HEK293 (cell line): Measurements from ENCODE around the gene BICD1.

Experiments used
- CTCF ChIA-PET: fragments of 350-600 bp; formaldehyde crosslinking; extraction: SDS; loops from one replicate; lab custom pipeline; 2021; ENCODE audit warnings: antibody characterized with exemption; lab: Yijun Ruan, JAX
- POLR2A ChIA-PET: fragments of 300-600 bp; formaldehyde crosslinking; extraction: SDS; loops from one replicate; lab custom pipeline; 2020; ENCODE audit warnings: antibody characterized with exemption, inconsistent platforms; lab: Yijun Ruan, JAX
- H3K27ac ChIP-seq: fragments of 200-500 bp; sonication (Bioruptor generic); 2 replicates; pipeline ENCODE4 v1.5.1; 2014; ENCODE audit warnings: low read depth, low read length, control low read depth, inconsistent platforms; ENCODE audit errors: extremely low read depth
- H3K36me3 ChIP-seq, 2 experiments: fragments of 200-500 bp in 1 of 2; sonication (Bioruptor generic) in 1 of 2; 1 replicate in 1 of 2; 2 replicates in 1 of 2; pipeline ENCODE4 v1.5.1; 2014 to 2017; ENCODE audit warnings: inconsistent platforms in 2 of 2, low read length in 2 of 2; ENCODE audit not compliant: control insufficient read depth in 2 of 2, insufficient read depth in 1 of 2
- H3K4me1 ChIP-seq: fragments of 200-500 bp; sonication (Bioruptor generic); 2 replicates; pipeline ENCODE4 v1.5.1; 2014; ENCODE audit warnings: mild to moderate bottlenecking, low read length, inconsistent platforms; ENCODE audit not compliant: control insufficient read depth, insufficient read depth
- H3K4me3 ChIP-seq: 2 replicates; pipeline ENCODE4 v1.5.1; 2011; ENCODE audit warnings: low read depth, mild to moderate bottlenecking, control low read depth, low read length, moderate library complexity
- H3K9me3 ChIP-seq: fragments of 200-500 bp; sonication (Bioruptor generic); 2 replicates; pipeline ENCODE4 v1.5.1; 2014; ENCODE audit warnings: low read depth, low read length, inconsistent platforms; ENCODE audit not compliant: control insufficient read depth, insufficient read depth
- GLIS1 ChIP-seq: fragments of 450-650 bp; formaldehyde crosslinking; IDR thresholded peaks from 2 replicates; pipeline ENCODE4 v1.5.1; 2016; ENCODE audit warnings: missing biosample characterization, missing genetic modification characterization
- KLF10 ChIP-seq: fragments of 450-650 bp; IDR thresholded peaks from 2 replicates; pipeline ENCODE4 v1.5.1; 2018; ENCODE audit warnings: missing biosample characterization, mild to moderate bottlenecking, missing genetic modification characterization
- ZBTB48 ChIP-seq: fragments of 450-650 bp; formaldehyde crosslinking; IDR thresholded peaks from 2 replicates; pipeline ENCODE4 v1.5.1; 2016; ENCODE audit warnings: missing biosample characterization, missing genetic modification characterization
- ZBTB7A ChIP-seq: fragments of 450-650 bp; formaldehyde crosslinking; IDR thresholded peaks from 2 replicates; pipeline ENCODE4 v1.5.1; 2016; ENCODE audit warnings: low read depth, missing biosample characterization, missing genetic modification characterization
- ZNF140 ChIP-seq: fragments of 450-650 bp; formaldehyde crosslinking; IDR thresholded peaks from 2 replicates; pipeline ENCODE4 v1.5.1; 2016; ENCODE audit warnings: missing biosample characterization, missing genetic modification characterization
- ZNF292 ChIP-seq: fragments of 450-650 bp; formaldehyde crosslinking; IDR thresholded peaks from 2 replicates; pipeline ENCODE4 v1.5.1; 2016; ENCODE audit warnings: low read depth, missing biosample characterization, missing genetic modification characterization, borderline replicate concordance
- ZNF366 ChIP-seq: fragments of 450-650 bp; formaldehyde crosslinking; conservative IDR thresholded peaks from 2 replicates; pipeline ENCODE4 v1.5.1; 2016; ENCODE audit warnings: missing biosample characterization, missing genetic modification characterization
- ZNF510 ChIP-seq: fragments of 450-650 bp; formaldehyde crosslinking; IDR thresholded peaks from 2 replicates; pipeline ENCODE4 v1.5.1; 2018; ENCODE audit warnings: mild to moderate bottlenecking, missing genetic modification characterization, missing biosample characterization; ENCODE audit not compliant: insufficient replicate concordance
- ZNF529 ChIP-seq: fragments of 450-650 bp; formaldehyde crosslinking; IDR thresholded peaks from 2 replicates; pipeline ENCODE4 v1.5.1; 2017; ENCODE audit warnings: missing genetic modification characterization, missing biosample characterization; ENCODE audit not compliant: insufficient replicate concordance
- ZNF560 ChIP-seq: fragments of 450-650 bp; formaldehyde crosslinking; IDR thresholded peaks from 2 replicates; pipeline ENCODE4 v1.5.1; 2017; ENCODE audit warnings: missing biosample characterization, missing genetic modification characterization, borderline replicate concordance
- ZNF585B ChIP-seq: fragments of 450-650 bp; formaldehyde crosslinking; IDR thresholded peaks from 2 replicates; pipeline ENCODE4 v1.5.1; 2016; ENCODE audit warnings: missing biosample characterization, missing genetic modification characterization
- ZNF600 ChIP-seq: fragments of 450-650 bp; formaldehyde crosslinking; IDR thresholded peaks from 2 replicates; pipeline ENCODE4 v1.5.1; 2016; ENCODE audit warnings: missing biosample characterization, missing genetic modification characterization
- ZNF670 ChIP-seq: fragments of 450-650 bp; formaldehyde crosslinking; IDR thresholded peaks from 2 replicates; pipeline ENCODE4 v1.5.1; 2016; ENCODE audit warnings: missing biosample characterization, missing genetic modification characterization, low read depth
- ZNF785 ChIP-seq: fragments of 450-650 bp; formaldehyde crosslinking; IDR thresholded peaks from 2 replicates; pipeline ENCODE4 v1.5.1; 2016; ENCODE audit warnings: missing biosample characterization, missing genetic modification characterization
- TF ChIP-seq, protein P1 (sequence below): fragments of 450-650 bp; formaldehyde crosslinking; IDR thresholded peaks from 2 replicates; pipeline ENCODE4 v1.5.1; 2016; ENCODE audit warnings: missing biosample characterization, missing genetic modification characterization
- TF ChIP-seq, protein P2 (sequence below): fragments of 450-650 bp; IDR thresholded peaks from 2 replicates; pipeline ENCODE4 v1.5.1; 2018; ENCODE audit warnings: missing biosample characterization, missing genetic modification characterization
- TF ChIP-seq, protein P3 (sequence below): fragments of 450-650 bp; formaldehyde crosslinking; IDR thresholded peaks from 2 replicates; pipeline ENCODE4 v1.5.1; 2016; ENCODE audit warnings: missing biosample characterization, missing genetic modification characterization
- TF ChIP-seq, protein P4 (sequence below): sonication (generic); formaldehyde crosslinking; IDR thresholded peaks from 2 replicates; pipeline ENCODE4 v1.8.1; 2022; ENCODE audit warnings: mild to moderate bottlenecking, moderate library complexity, missing genetic modification reagents
- TF ChIP-seq, protein P5 (sequence below): fragments of 450-650 bp; formaldehyde crosslinking; IDR thresholded peaks from 2 replicates; pipeline ENCODE4 v1.5.1; 2017; ENCODE audit warnings: missing biosample characterization, missing genetic modification characterization
- TF ChIP-seq, protein P6 (sequence below): fragments of 450-650 bp; formaldehyde crosslinking; IDR thresholded peaks from 2 replicates; pipeline ENCODE4 v1.5.1; 2016; ENCODE audit warnings: missing biosample characterization, missing genetic modification characterization

Gene BICD1

DNA sequence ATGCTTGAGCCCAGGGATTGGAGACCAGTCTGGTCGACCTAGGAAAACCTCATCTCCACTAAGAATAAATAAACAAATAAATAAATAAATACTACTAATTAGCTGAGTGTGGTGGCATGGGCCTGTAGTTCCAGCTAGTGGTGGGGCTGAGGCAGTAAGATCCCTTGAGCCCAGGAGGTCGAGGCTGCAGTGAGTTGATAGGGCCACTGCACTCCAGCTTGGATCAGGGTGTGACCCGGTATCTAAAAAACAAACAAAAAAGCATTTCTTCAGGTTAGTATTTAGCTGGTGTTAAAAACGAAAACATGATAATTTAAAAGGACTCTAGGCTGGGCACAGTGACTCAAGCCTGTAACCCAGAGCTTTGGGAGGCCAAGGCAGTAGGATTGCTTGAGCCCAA is 291.5 kb downstream of the BICD1 start:
- peaks cover 14% of the 10 kb centered on the region for H3K4me1 ChIP-seq
- TF ChIP-seq, protein P1, sequence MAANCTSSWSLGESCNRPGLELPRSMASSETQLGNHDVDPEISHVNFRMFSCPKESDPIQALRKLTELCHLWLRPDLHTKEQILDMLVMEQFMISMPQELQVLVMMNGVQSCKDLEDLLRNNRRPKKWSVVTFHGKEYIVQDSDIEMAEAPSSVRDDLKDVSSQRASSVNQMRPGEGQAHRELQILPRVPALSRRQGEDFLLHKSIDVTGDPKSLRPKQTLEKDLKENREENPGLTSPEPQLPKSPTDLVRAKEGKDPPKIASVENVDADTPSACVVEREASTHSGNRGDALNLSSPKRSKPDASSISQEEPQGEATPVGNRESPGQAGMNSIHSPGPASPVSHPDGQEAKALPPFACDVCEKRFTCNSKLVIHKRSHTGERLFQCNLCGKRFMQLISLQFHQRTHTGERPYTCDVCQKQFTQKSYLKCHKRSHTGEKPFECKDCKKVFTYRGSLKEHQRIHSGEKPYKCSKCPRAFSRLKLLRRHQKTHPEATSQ (tag by site-specific recombination): no peak
- TF ChIP-seq ZNF366 (tag by site-specific recombination) (no peak), ZNF670 (tag by site-specific recombination) (no peak), ZBTB7A (tag by site-specific recombination) (no peak), ZNF560 (tag by site-specific recombination) (no peak), ZNF785 (tag by site-specific recombination) (no peak), ZNF292 (tag by site-specific recombination) (no peak), ZNF140 (tag by site-specific recombination) (no peak), ZNF585B (no peak), ZBTB48 (tag by site-specific recombination) (no peak), ZNF529 (no peak), ZNF600 (tag by site-specific recombination) (no peak), GLIS1 (no peak), ZNF510 (tag by site-specific recombination) (no peak), KLF10 (tag by site-specific recombination) (no peak)
- TF ChIP-seq, protein P2, sequence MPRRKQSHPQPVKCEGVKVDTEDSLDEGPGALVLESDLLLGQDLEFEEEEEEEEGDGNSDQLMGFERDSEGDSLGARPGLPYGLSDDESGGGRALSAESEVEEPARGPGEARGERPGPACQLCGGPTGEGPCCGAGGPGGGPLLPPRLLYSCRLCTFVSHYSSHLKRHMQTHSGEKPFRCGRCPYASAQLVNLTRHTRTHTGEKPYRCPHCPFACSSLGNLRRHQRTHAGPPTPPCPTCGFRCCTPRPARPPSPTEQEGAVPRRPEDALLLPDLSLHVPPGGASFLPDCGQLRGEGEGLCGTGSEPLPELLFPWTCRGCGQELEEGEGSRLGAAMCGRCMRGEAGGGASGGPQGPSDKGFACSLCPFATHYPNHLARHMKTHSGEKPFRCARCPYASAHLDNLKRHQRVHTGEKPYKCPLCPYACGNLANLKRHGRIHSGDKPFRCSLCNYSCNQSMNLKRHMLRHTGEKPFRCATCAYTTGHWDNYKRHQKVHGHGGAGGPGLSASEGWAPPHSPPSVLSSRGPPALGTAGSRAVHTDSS (tag by site-specific recombination): no peak
- TF ChIP-seq, protein P3, sequence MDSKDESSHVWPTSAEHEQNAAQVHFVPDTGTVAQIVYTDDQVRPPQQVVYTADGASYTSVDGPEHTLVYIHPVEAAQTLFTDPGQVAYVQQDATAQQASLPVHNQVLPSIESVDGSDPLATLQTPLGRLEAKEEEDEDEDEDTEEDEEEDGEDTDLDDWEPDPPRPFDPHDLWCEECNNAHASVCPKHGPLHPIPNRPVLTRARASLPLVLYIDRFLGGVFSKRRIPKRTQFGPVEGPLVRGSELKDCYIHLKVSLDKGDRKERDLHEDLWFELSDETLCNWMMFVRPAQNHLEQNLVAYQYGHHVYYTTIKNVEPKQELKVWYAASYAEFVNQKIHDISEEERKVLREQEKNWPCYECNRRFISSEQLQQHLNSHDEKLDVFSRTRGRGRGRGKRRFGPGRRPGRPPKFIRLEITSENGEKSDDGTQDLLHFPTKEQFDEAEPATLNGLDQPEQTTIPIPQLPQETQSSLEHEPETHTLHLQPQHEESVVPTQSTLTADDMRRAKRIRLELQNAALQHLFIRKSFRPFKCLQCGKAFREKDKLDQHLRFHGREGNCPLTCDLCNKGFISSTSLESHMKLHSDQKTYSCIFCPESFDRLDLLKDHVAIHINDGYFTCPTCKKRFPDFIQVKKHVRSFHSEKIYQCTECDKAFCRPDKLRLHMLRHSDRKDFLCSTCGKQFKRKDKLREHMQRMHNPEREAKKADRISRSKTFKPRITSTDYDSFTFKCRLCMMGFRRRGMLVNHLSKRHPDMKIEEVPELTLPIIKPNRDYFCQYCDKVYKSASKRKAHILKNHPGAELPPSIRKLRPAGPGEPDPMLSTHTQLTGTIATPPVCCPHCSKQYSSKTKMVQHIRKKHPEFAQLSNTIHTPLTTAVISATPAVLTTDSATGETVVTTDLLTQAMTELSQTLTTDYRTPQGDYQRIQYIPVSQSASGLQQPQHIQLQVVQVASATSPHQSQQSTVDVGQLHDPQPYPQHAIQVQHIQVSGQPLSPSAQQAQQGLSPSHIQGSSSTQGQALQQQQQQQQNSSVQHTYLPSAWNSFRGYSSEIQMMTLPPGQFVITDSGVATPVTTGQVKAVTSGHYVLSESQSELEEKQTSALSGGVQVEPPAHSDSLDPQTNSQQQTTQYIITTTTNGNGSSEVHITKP (tag by site-specific recombination): no peak
- TF ChIP-seq, protein P4, sequence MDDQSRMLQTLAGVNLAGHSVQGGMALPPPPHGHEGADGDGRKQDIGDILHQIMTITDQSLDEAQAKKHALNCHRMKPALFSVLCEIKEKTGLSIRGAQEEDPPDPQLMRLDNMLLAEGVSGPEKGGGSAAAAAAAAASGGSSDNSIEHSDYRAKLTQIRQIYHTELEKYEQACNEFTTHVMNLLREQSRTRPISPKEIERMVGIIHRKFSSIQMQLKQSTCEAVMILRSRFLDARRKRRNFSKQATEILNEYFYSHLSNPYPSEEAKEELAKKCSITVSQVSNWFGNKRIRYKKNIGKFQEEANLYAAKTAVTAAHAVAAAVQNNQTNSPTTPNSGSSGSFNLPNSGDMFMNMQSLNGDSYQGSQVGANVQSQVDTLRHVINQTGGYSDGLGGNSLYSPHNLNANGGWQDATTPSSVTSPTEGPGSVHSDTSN (CRISPR knock-in tag): no peak
- TF ChIP-seq, protein P5, sequence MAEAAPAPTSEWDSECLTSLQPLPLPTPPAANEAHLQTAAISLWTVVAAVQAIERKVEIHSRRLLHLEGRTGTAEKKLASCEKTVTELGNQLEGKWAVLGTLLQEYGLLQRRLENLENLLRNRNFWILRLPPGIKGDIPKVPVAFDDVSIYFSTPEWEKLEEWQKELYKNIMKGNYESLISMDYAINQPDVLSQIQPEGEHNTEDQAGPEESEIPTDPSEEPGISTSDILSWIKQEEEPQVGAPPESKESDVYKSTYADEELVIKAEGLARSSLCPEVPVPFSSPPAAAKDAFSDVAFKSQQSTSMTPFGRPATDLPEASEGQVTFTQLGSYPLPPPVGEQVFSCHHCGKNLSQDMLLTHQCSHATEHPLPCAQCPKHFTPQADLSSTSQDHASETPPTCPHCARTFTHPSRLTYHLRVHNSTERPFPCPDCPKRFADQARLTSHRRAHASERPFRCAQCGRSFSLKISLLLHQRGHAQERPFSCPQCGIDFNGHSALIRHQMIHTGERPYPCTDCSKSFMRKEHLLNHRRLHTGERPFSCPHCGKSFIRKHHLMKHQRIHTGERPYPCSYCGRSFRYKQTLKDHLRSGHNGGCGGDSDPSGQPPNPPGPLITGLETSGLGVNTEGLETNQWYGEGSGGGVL (tag by site-specific recombination): no peak
- TF ChIP-seq, protein P6, sequence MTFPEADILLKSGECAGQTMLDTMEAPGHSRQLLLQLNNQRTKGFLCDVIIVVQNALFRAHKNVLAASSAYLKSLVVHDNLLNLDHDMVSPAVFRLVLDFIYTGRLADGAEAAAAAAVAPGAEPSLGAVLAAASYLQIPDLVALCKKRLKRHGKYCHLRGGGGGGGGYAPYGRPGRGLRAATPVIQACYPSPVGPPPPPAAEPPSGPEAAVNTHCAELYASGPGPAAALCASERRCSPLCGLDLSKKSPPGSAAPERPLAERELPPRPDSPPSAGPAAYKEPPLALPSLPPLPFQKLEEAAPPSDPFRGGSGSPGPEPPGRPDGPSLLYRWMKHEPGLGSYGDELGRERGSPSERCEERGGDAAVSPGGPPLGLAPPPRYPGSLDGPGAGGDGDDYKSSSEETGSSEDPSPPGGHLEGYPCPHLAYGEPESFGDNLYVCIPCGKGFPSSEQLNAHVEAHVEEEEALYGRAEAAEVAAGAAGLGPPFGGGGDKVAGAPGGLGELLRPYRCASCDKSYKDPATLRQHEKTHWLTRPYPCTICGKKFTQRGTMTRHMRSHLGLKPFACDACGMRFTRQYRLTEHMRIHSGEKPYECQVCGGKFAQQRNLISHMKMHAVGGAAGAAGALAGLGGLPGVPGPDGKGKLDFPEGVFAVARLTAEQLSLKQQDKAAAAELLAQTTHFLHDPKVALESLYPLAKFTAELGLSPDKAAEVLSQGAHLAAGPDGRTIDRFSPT (tag by site-specific recombination): no peak
- H3K27ac ChIP-seq: no peak overlapping the region
- H3K9me3 ChIP-seq: no peaks in the 10 kb centered on the region
- no peaks in the 10 kb centered on the region for H3K36me3 ChIP-seq
- H3K4me3 ChIP-seq: no peak overlapping the region
- ChIA-PET CTCF (interaction anchor here (0.6 kb wide), 2 partner anchors 86 to 498 kb away, joined by 3 read pairs; no protein-coding TSS in a partner anchor), POLR2A (interaction anchor here (1.0 to 2.0 kb wide), 2 partner anchors 281 to 358 kb away, joined by 3 to 6 read pairs; partner anchors contain the start of genes DNM1L and YARS2)
